ENCODE measurements around the gene AP4B1.
A peak's percentile ranks its signal among the peaks of the same experiment; 100 is the strongest.

Gene AP4B1

DNA sequence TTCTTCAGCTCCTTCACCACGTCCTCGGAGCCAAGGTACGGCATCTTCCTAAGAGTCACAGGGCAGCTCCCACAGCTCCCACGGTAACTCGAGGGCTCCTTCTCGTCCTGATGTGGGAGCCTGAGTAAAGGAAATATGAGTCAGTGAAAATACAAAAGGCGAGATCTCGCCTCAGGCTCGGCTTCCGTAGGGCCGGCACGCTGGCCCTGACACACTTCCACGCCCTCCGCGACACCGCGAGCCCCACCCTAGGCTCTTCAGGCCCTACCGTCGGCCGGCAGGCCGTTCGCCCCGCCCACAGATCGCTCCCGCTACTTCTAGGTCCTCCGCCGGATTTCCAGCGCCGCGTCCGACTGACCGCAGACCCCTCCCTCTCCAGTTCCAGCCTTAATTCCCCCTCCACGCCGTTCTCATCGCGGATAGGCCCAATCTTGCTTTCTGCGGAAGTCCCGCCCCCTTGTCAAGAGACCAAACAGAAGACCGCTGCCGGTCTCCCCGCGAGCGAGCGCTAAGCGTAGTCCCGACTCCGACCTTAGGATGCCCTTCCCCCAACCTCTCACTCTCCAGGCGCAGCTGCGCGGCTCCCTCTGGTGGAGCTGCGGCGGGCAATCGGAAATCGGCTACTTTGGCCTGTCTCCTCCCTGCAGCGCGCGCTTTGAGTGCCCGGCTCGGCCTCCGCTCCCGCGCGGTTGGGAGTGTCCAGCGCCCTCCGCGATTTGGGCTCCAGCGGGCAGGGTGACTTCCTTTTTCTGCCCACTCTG lies at the start of gene AP4B1, which contains the start of gene DCLRE1B:
TSS of gene AP4B1 (minus strand) at position 126 of the 761 bp plus-strand sequence. CDS start at position 44, 82 bp downstream.
TSS of gene DCLRE1B (plus strand) at position 653 of the 761 bp plus-strand sequence. CDS start 261 bp downstream, outside the sequence.
- Histone ChIP-seq H2AFZ (ENCODE audit: low read depth, low read length) (peak within 1 kb of the TSS; percentile 97), H3K4me2 (ENCODE audit: insufficient read depth, low read length) (peak within 1 kb of the TSS; percentile 93), H3K9me3 (ENCODE audit: insufficient read depth, low read length, severe bottlenecking) (no peaks in the 10 kb centered on the region), H3K4me1 (ENCODE audit: insufficient read depth, low read length) (peaks cover 62% of the 10 kb centered on the region), H4K20me1 (ENCODE audit: insufficient read depth, low read length) (no peaks in the 10 kb centered on the region), H3K4me3 (ENCODE audit: low read depth in 1 of 2, low read length in 2 of 2) (peak within 1 kb of the TSS; percentile 64 to 96), H3K27ac (ENCODE audit: low read length) (peak within 1 kb of the TSS; percentile 94), H3K27me3 (ENCODE audit: insufficient read depth, low read length, poor library complexity) (no peaks in the 10 kb centered on the region), H3K36me3 (ENCODE audit: insufficient read depth, low read length) (peaks cover 65% of the 10 kb centered on the region), H3K9ac (ENCODE audit: low read depth, low read length) (peak within 1 kb of the TSS; percentile 94), H3K79me2 (ENCODE audit: insufficient read depth, low read length) (peaks cover 65% of the 10 kb centered on the region)
- DNase-seq (peak; percentile 99), ATAC-seq (ENCODE audit: insufficient read depth, low read depth) (peak; percentile 92)
- peak; percentile 81 for TF ChIP-seq CTCF (IDR thresholded peaks at IDR 0.05; ENCODE audit: borderline replicate concordance, extremely low read depth, low read length, poor library complexity, severe bottlenecking)
- no peak for TF ChIP-seq EZH2 (IDR thresholded peaks at IDR 0.05; ENCODE audit: borderline replicate concordance, low read depth, low read length, severe bottlenecking)

DNA sequence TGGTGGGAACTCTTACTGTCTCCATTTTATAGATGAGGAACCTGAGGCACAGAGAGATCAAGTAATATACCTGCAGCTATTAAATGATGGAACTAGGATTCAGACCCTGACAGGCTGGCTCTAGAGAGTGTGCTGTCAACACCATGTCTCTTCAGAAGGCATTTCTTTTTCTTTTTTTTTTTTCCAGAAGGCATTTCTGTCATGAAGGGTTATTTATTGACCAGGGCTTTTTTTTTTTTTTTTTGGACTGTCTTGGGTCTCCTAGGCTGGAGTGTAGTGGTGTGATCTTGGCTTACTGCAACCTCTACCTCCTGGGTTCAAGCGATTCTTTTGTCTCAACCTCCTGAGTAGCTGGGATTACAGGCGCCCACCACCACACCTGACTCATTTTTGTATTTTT lies 47.1 kb upstream of the AP4B1 start:
- Histone ChIP-seq H2AFZ (ENCODE audit: low read depth, low read length) (no peak overlapping the region), H3K79me2 (ENCODE audit: insufficient read depth, low read length) (peaks cover 80% of the 10 kb centered on the region), H3K36me3 (ENCODE audit: insufficient read depth, low read length) (peaks cover 62% of the 10 kb centered on the region), H3K4me1 (ENCODE audit: insufficient read depth, low read length) (peaks cover 19% of the 10 kb centered on the region), H3K4me2 (ENCODE audit: insufficient read depth, low read length) (no peak overlapping the region), H3K27ac (ENCODE audit: low read length) (no peak overlapping the region), H3K4me3 (ENCODE audit: low read depth in 1 of 2, low read length in 2 of 2) (no peak overlapping the region), H3K27me3 (ENCODE audit: insufficient read depth, low read length, poor library complexity) (no peaks in the 10 kb centered on the region), H3K9ac (ENCODE audit: low read depth, low read length) (no peak overlapping the region), H3K9me3 (ENCODE audit: insufficient read depth, low read length, severe bottlenecking) (no peaks in the 10 kb centered on the region), H4K20me1 (ENCODE audit: insufficient read depth, low read length) (peaks cover 29% of the 10 kb centered on the region; the same call in 1 of the 2 replicates)
- DNase-seq, result no peak
- ATAC-seq (ENCODE audit: insufficient read depth, low read depth), result no peak
- TF ChIP-seq EZH2 (IDR thresholded peaks at IDR 0.05; ENCODE audit: borderline replicate concordance, low read depth, low read length, severe bottlenecking) (no peak), CTCF (IDR thresholded peaks at IDR 0.05; ENCODE audit: borderline replicate concordance, extremely low read depth, low read length, poor library complexity, severe bottlenecking) (no peak)

- Histone ChIP-seq H3K27me3 (ENCODE audit: insufficient read depth, low read length, poor library complexity) (no peaks in the 10 kb centered on the region), H3K4me3 (ENCODE audit: low read depth in 1 of 2, low read length in 2 of 2) (no peak overlapping the region), H2AFZ (ENCODE audit: low read depth, low read length) (no peak overlapping the region), H3K27ac (ENCODE audit: low read length) (no peak overlapping the region), H3K9me3 (ENCODE audit: insufficient read depth, low read length, severe bottlenecking) (no peaks in the 10 kb centered on the region), H3K9ac (ENCODE audit: low read depth, low read length) (no peak overlapping the region), H3K4me1 (ENCODE audit: insufficient read depth, low read length) (peaks cover 27% of the 10 kb centered on the region), H3K36me3 (ENCODE audit: insufficient read depth, low read length) (peaks cover 56% of the 10 kb centered on the region), H3K4me2 (ENCODE audit: insufficient read depth, low read length) (no peak overlapping the region), H4K20me1 (ENCODE audit: insufficient read depth, low read length) (peaks cover 29% of the 10 kb centered on the region; the same call in 1 of the 2 replicates), H3K79me2 (ENCODE audit: insufficient read depth, low read length) (peaks cover 85% of the 10 kb centered on the region)
- DNase-seq (no peak), ATAC-seq (ENCODE audit: insufficient read depth, low read depth) (no peak)
- TF ChIP-seq EZH2 (IDR thresholded peaks at IDR 0.05; ENCODE audit: borderline replicate concordance, low read depth, low read length, severe bottlenecking), result no peak
- TF ChIP-seq CTCF (IDR thresholded peaks at IDR 0.05; ENCODE audit: borderline replicate concordance, extremely low read depth, low read length, poor library complexity, severe bottlenecking), result no peak
Measured at GRCh38 chr1:113950908-113951307, 46.3 kb upstream of the AP4B1 start.

Measured in DND-41 (cell line).